ENCODE data around the gene ARL15. TPM values are rescaled to one million over a fixed set of nuclear protein-coding genes. Genes with fewer than 3 reads are reported as not detected.

Gene ARL15
- total and polyA plus RNA-seq, 4 donors = 5.0 to 24.8 (median 13.3) TPM

DNA sequence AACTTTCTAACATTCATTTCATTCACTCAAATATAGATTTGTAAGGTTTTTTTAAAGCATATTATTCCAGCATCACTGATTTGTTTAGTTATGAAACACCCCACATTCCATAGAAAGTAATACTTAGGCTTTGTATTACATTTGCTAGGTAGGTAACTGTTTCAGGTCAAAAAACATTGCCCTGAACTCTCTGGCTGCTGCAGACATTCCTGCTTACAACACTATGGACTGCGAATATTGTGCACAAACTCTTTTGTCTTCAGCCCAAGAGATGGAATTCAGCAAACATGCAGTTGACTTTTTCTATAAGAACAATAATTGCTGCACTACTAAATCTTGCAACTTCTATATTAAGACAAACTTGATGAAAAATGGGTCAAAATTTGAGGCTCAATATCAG, 301.0 kb downstream of the ARL15 start:
- Histone ChIP-seq H3K9me3 (ENCODE audit: control insufficient read depth in 4 of 4, low read length in 3 of 4) (peaks cover 0 to 7% (median 2%) of the 10 kb centered on the region in 4 donors), H3K9ac (ENCODE audit: low read depth in 1 of 2, low read length in 2 of 2) (peak overlapping the region in 1 of 2 donors; percentile 32), H3K27me3 (ENCODE audit: control insufficient read depth in 4 of 4, insufficient read depth in 4 of 4, low read length in 3 of 4) (no peaks in the 10 kb centered on the region), H3K27ac (ENCODE audit: low read depth in 1 of 2, low read length in 2 of 2) (peak overlapping the region; percentile 67 to 78), H3K4me3 (ENCODE audit: low read depth in 1 of 3, low read length in 3 of 3) (no peak overlapping the region), H3K36me3 (ENCODE audit: control insufficient read depth in 4 of 4, insufficient read depth in 3 of 4, low read depth in 1 of 4, low read length in 3 of 4) (no peaks in the 10 kb centered on the region), H3K4me1 (ENCODE audit: control insufficient read depth in 4 of 4, insufficient read depth in 4 of 4, low read length in 3 of 4) (peaks cover 5 to 29% (median 26%) of the 10 kb centered on the region in 4 donors)
- WGBS = 31% methylated on average over 1 of the region's 1 CpG
- TF ChIP-seq, protein P1, sequence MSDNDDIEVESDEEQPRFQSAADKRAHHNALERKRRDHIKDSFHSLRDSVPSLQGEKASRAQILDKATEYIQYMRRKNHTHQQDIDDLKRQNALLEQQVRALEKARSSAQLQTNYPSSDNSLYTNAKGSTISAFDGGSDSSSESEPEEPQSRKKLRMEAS (IDR thresholded peaks at IDR 0.05) = no peak
- TF ChIP-seq RAD21 (IDR thresholded peaks at IDR 0.05) (no peak), FOXA1 (IDR thresholded peaks at IDR 0.05) (no peak), JUND (IDR thresholded peaks at IDR 0.05) (no peak), YY1 (IDR thresholded peaks at IDR 0.05) (peak; percentile 59), SP1 (IDR thresholded peaks at IDR 0.05) (peak; percentile 36), RXRA (IDR thresholded peaks at IDR 0.05) (peak in 1 of 2 donors; percentile 65), HNF4A (conservative IDR thresholded peaks at IDR 0.05) (peak; percentile 38 to 69)
- DNase-seq (ENCODE audit: low spot score) = no peak

DNA sequence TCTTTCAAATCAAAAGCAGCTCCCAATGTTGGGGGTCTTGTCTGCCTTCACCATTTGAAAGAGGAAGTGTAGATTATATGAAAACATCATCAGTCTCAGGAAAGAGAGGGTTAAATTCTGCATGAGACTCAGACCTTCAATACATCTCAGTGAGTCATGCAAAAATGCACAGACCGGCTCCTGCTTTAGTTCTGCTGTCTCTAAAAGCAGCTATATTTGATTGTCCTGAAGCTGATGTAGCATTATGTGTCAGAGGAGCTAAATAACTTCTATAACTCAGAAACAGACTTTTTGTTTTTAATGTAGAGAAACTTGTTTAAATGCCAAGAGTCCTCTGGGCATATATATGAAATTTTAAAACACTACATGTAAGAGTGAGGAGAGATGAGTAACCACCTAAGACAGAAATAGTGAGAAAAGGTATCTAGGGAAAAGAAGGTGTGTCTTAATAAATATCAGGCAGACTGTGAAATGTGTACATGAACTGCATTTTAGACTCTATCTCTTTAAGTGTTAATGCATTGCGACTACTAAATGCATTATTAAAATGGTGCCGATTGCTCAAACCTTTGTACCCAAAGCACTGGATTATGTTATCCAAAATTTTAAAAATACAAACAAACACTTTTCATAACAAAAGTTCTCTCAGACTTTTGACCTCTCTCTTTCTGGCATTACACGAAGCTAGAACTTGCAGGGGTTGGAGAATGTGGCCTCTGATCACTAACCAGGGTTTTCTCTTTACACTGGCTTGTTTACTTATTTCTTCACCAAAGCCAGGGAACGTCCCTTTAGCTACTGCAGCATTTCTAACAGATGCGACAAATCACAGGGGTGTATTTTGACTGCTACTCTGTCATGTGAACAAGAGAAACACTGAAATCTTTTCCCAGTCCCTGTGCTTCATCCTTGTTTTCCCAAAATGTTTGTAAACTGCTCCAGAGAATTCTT, 302.3 kb downstream of the ARL15 start:
- H3K27ac ChIP-seq (ENCODE audit: low read depth in 1 of 2, low read length in 2 of 2) = peak overlapping the region; percentile 67 to 78
- TF ChIP-seq YY1 (IDR thresholded peaks at IDR 0.05) (peak; percentile 80), ZBTB33 (IDR thresholded peaks at IDR 0.05) (peak; percentile 88), NR2F2 (IDR thresholded peaks at IDR 0.05) (peak; percentile 57), EGR1 (IDR thresholded peaks at IDR 0.05; ENCODE audit: low read depth in 2 of 2) (peak in 1 of 2 donors; percentile 63), RAD21 (IDR thresholded peaks at IDR 0.05) (peak; percentile 58 to 67), FOXA2 (IDR thresholded peaks at IDR 0.05) (peak; percentile 100), JUND (IDR thresholded peaks at IDR 0.05) (peak in 1 of 2 donors; percentile 73), RXRA (IDR thresholded peaks at IDR 0.05) (peak; percentile 82 to 93), FOXA1 (IDR thresholded peaks at IDR 0.05) (peak; percentile 100), REST (IDR thresholded peaks at IDR 0.05) (peak; percentile 88), TAF1 (conservative IDR thresholded peaks at IDR 0.05) (peak; percentile 14), ATF3 (IDR thresholded peaks at IDR 0.05) (no peak), HNF4A (conservative IDR thresholded peaks at IDR 0.05) (peak; percentile 94), SP1 (IDR thresholded peaks at IDR 0.05) (peak; percentile 97), HNF4G (IDR thresholded peaks at IDR 0.05) (peak; percentile 65), GABPA (IDR thresholded peaks at IDR 0.05 in 1 of 2, conservative IDR thresholded peaks at IDR 0.05 in 1 of 2) (peak in 1 of 2 donors; percentile 8)
- TF ChIP-seq, protein P2, sequence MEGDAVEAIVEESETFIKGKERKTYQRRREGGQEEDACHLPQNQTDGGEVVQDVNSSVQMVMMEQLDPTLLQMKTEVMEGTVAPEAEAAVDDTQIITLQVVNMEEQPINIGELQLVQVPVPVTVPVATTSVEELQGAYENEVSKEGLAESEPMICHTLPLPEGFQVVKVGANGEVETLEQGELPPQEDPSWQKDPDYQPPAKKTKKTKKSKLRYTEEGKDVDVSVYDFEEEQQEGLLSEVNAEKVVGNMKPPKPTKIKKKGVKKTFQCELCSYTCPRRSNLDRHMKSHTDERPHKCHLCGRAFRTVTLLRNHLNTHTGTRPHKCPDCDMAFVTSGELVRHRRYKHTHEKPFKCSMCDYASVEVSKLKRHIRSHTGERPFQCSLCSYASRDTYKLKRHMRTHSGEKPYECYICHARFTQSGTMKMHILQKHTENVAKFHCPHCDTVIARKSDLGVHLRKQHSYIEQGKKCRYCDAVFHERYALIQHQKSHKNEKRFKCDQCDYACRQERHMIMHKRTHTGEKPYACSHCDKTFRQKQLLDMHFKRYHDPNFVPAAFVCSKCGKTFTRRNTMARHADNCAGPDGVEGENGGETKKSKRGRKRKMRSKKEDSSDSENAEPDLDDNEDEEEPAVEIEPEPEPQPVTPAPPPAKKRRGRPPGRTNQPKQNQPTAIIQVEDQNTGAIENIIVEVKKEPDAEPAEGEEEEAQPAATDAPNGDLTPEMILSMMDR (IDR thresholded peaks at IDR 0.05; ENCODE audit: low read depth, low read length, missing input control) = no peak
- TF ChIP-seq, protein P1 (IDR thresholded peaks at IDR 0.05) = peak; percentile 64
- peak overlapping the region in 1 of 2 donors; percentile 52 for H3K9ac ChIP-seq (ENCODE audit: low read depth in 1 of 2, low read length in 2 of 2)
- no peak overlapping the region for H3K4me3 ChIP-seq (ENCODE audit: low read depth in 1 of 3, low read length in 3 of 3)
- no peaks in the 10 kb centered on the region for H3K27me3 ChIP-seq (ENCODE audit: control insufficient read depth in 4 of 4, insufficient read depth in 4 of 4, low read length in 3 of 4)
- WGBS = 26% methylated on average over 6 of the region's 6 CpGs
- H3K9me3 ChIP-seq (ENCODE audit: control insufficient read depth in 4 of 4, low read length in 3 of 4) = no peaks in the 10 kb centered on the region
- no peaks in the 10 kb centered on the region for H3K36me3 ChIP-seq (ENCODE audit: control insufficient read depth in 4 of 4, insufficient read depth in 3 of 4, low read depth in 1 of 4, low read length in 3 of 4)
- DNase-seq (ENCODE audit: low spot score) = no peak
- peaks cover 5 to 30% (median 26%) of the 10 kb centered on the region in 4 donors for H3K4me1 ChIP-seq (ENCODE audit: control insufficient read depth in 4 of 4, insufficient read depth in 4 of 4, low read length in 3 of 4)

Data from liver (tissue), 9 donors.